HepG2 (cell line): Measurements from ENCODE around the gene HSD17B8. TPM values are rescaled to one million over a fixed set of nuclear protein-coding genes. Genes with fewer than 3 reads are reported as not detected.

ENCODE experiments used
- ATF1 ChIP-seq: IDR thresholded peaks from 2 replicates; pipeline ENCODE4 v1.6.1; 2016; ENCODE audit warnings: mild to moderate bottlenecking, control low read depth
- BORCS8-MEF2B ChIP-seq: sonication (generic); formaldehyde crosslinking; IDR thresholded peaks from 2 replicates; pipeline ENCODE4 v1.8.0; 2022; ENCODE audit warnings: mild to moderate bottlenecking, missing genetic modification reagents
- EHMT2 ChIP-seq: fragments of 200-600 bp; sonication (generic); IDR thresholded peaks from 2 replicates; pipeline ENCODE4 v1.7.0; 2017; ENCODE audit warnings: antibody characterized with exemption, low read depth, low read length, borderline replicate concordance
- HNF4A ChIP-seq: sonication (generic); formaldehyde crosslinking; IDR thresholded peaks from 2 replicates; pipeline ENCODE4 v1.4.0; 2020; ENCODE audit warnings: missing genetic modification reagents
- KDM2A ChIP-seq: sonication (generic); formaldehyde crosslinking; IDR thresholded peaks from 2 replicates; pipeline ENCODE4 v1.4.0; 2020; ENCODE audit warnings: low read depth, missing genetic modification reagents, borderline replicate concordance
- KDM3A ChIP-seq: IDR thresholded peaks from 2 replicates; pipeline ENCODE4 v1.6.1; 2018; ENCODE audit warnings: low read depth, missing compliant biosample characterization
- PHF8 ChIP-seq: sonication (generic); formaldehyde crosslinking; IDR thresholded peaks from 2 replicates; pipeline ENCODE4 v1.5.0; 2020; ENCODE audit warnings: missing genetic modification reagents
- SMC3 ChIP-seq: IDR thresholded peaks from 2 replicates; pipeline ENCODE4 v1.6.1; 2011; ENCODE audit warnings: low read length, improper control_type of control experiment
- SSRP1 ChIP-seq: IDR thresholded peaks from 2 replicates; pipeline ENCODE4 v1.6.1; 2016; ENCODE audit warnings: control low read depth
- STAG1 ChIP-seq: sonication (generic); formaldehyde crosslinking; IDR thresholded peaks from 2 replicates; pipeline ENCODE4 v1.4.0; 2020; ENCODE audit warnings: missing genetic modification reagents
- TMF1 ChIP-seq: sonication (generic); formaldehyde crosslinking; IDR thresholded peaks from 2 replicates; pipeline ENCODE4 v1.8.1; 2022; ENCODE audit warnings: low read depth, missing genetic modification reagents
- ZFP41 ChIP-seq: sonication (generic); formaldehyde crosslinking; IDR thresholded peaks from 2 replicates; pipeline ENCODE4 v1.4.0; 2020; ENCODE audit warnings: mild to moderate bottlenecking, missing genetic modification reagents, borderline replicate concordance
- ZFX ChIP-seq: sonication (generic); formaldehyde crosslinking; IDR thresholded peaks from 2 replicates; pipeline ENCODE4 v1.4.0; 2020; ENCODE audit warnings: mild to moderate bottlenecking, low read depth, missing genetic modification reagents, moderate library complexity
- ZNF124 ChIP-seq: sonication (generic); formaldehyde crosslinking; IDR thresholded peaks from 2 replicates; pipeline ENCODE4 v1.4.0; 2020; ENCODE audit warnings: missing genetic modification reagents
- ZNF572 ChIP-seq: sonication (generic); formaldehyde crosslinking; IDR thresholded peaks from 2 replicates; pipeline ENCODE4 v1.5.1; 2020; ENCODE audit warnings: mild to moderate bottlenecking, missing genetic modification reagents
- ZNF598 ChIP-seq: sonication (generic); formaldehyde crosslinking; IDR thresholded peaks from 2 replicates; pipeline ENCODE4 v1.5.1; 2020; ENCODE audit warnings: mild to moderate bottlenecking, missing genetic modification reagents, borderline replicate concordance
- ZNF850 ChIP-seq: sonication (generic); formaldehyde crosslinking; conservative IDR thresholded peaks from 2 replicates; pipeline ENCODE4 v1.9.0; 2021; ENCODE audit warnings: mild to moderate bottlenecking, missing genetic modification reagents
- ZSCAN22 ChIP-seq: sonication (generic); formaldehyde crosslinking; IDR thresholded peaks from 2 replicates; pipeline ENCODE4 v1.4.0; 2020; ENCODE audit warnings: mild to moderate bottlenecking, missing genetic modification reagents
- polyA plus RNA-seq, 8 experiments: library from polyadenylated mRNA; depleted of rRNA in 3 of 8; stranded (reverse) in 7 of 8; unstranded in 1 of 8; fragments of >200 nt; fragmentation: Illumina TruSeq in 4 of 8; extraction: Trizol in 4 of 8; gene quantifications; 2 replicates each; pipeline versions ENCODE4 v1.2.1 to v1.2.3, GENCODE V29; 2011 to 2016; ENCODE audit warnings: low read depth in 4 of 8, missing spikeins in 1 of 8, mixed read lengths in 1 of 8; ENCODE audit not compliant: insufficient read depth in 1 of 8
- total RNA-seq, 5 experiments: library from RNA; depleted of rRNA; stranded (reverse); fragments of >200 nt; fragmentation: Illumina TruSeq; extraction: Trizol; gene quantifications; 2 replicates each; pipeline ENCODE4 v1.2.3, GENCODE V29; 2016; ENCODE audit warnings: low read depth in 1 of 5
- TF ChIP-seq, protein P1 (sequence below): sonication (generic); formaldehyde crosslinking; IDR thresholded peaks from 2 replicates; pipeline ENCODE4 v1.8.0; 2022; ENCODE audit warnings: mild to moderate bottlenecking, missing genetic modification reagents; ENCODE audit not compliant: insufficient replicate concordance
- TF ChIP-seq, protein P2 (sequence below): sonication (generic); formaldehyde crosslinking; IDR thresholded peaks from 2 replicates; pipeline ENCODE4 v1.5.1; 2020; ENCODE audit warnings: mild to moderate bottlenecking, missing genetic modification reagents, moderate library complexity
- TF ChIP-seq, protein P3 (sequence below): sonication (generic); formaldehyde crosslinking; IDR thresholded peaks from 2 replicates; pipeline ENCODE4 v1.9.0; 2022; ENCODE audit warnings: missing genetic modification reagents, mild to moderate bottlenecking, borderline replicate concordance
- TF ChIP-seq, protein P4 (sequence below): sonication (generic); formaldehyde crosslinking; IDR thresholded peaks from 2 replicates; pipeline ENCODE4 v1.5.1; 2020; ENCODE audit warnings: missing genetic modification reagents, mild to moderate bottlenecking, borderline replicate concordance

The HSD17B8 gene
- total and polyA plus RNA-seq, 2 of the 13 experiments (the other 11 are each of a cell fraction or from before 2014, with no cell fraction given) = 12.6 to 20.1 TPM

DNA sequence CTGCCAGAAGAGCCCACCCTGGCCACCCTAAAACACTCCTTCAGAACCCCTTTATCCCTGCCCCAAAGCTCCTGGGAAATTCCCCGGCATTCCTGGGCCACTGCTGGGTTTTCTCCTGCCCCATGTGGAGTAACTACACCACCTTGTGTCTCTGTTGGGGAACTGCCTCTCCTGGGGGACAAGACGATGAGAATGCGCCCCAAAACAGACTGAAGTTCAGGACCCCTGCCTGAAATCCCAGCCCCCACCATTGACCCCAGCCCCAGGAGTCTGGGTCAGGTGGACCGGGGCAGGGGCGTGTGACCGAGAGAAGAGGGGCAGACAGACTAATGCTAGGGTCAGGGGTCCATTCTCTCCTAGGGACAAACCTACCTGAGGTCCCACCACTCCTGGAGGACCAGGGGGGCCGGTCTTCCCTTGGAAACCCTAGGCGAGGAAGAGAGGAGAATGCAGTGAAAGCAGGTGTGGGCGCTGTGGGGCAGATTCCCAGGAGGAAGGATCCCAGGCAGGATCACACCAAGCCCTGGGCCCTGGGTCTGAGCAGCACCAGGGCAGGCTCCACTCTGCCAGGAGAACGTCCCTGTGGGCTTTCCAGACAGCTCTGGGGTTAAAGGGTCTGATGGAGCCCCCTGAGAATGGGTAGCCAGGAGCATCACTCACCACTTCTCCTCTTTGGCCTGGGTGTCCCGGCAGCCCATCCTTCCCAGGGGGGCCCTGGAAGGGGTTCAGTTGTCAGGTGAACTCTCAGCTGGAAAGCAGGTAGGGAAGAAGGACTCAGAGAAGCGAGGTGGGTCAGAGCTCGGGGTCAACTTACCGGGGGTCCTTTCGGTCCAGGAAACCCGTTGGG is 31.5 kb upstream of the HSD17B8 start (continued):
- TF ChIP-seq HNF4A (no peak), ZNF850 (CRISPR knock-in tag) (no peak), EHMT2 (no peak), TMF1 (CRISPR knock-in tag) (peak; percentile 66; the same call in 1 of the 2 replicates), ATF1 (CRISPR knock-in tag) (no peak), ZNF124 (CRISPR knock-in tag) (0 out of 2 replicates have a peak, but pooled peaks have one; percentile 23), KDM2A (peak; percentile 57; the same call in 1 of the 2 replicates), ZFP41 (CRISPR knock-in tag) (no peak), ZSCAN22 (CRISPR knock-in tag) (no peak), KDM3A (no peak), SMC3 (peak; percentile 92), ZNF572 (0 out of 2 replicates have a peak, but pooled peaks have one; percentile 57), STAG1 (CRISPR knock-in tag) (peak; percentile 90), ZFX (CRISPR knock-in tag) (peak; percentile 27; the same call in 1 of the 2 replicates), PHF8 (CRISPR knock-in tag) (peak; percentile 32; the same call in 1 of the 2 replicates), SSRP1 (CRISPR knock-in tag) (no peak), BORCS8-MEF2B (CRISPR knock-in tag) (0 out of 2 replicates have a peak, but pooled peaks have one; percentile 48), ZNF598 (CRISPR knock-in tag) (peak; percentile 72; the same call in 1 of the 2 replicates)
- TF ChIP-seq, protein P1, sequence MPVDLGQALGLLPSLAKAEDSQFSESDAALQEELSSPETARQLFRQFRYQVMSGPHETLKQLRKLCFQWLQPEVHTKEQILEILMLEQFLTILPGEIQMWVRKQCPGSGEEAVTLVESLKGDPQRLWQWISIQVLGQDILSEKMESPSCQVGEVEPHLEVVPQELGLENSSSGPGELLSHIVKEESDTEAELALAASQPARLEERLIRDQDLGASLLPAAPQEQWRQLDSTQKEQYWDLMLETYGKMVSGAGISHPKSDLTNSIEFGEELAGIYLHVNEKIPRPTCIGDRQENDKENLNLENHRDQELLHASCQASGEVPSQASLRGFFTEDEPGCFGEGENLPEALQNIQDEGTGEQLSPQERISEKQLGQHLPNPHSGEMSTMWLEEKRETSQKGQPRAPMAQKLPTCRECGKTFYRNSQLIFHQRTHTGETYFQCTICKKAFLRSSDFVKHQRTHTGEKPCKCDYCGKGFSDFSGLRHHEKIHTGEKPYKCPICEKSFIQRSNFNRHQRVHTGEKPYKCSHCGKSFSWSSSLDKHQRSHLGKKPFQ (CRISPR knock-in tag) = peak; percentile 31
- TF ChIP-seq, protein P2, sequence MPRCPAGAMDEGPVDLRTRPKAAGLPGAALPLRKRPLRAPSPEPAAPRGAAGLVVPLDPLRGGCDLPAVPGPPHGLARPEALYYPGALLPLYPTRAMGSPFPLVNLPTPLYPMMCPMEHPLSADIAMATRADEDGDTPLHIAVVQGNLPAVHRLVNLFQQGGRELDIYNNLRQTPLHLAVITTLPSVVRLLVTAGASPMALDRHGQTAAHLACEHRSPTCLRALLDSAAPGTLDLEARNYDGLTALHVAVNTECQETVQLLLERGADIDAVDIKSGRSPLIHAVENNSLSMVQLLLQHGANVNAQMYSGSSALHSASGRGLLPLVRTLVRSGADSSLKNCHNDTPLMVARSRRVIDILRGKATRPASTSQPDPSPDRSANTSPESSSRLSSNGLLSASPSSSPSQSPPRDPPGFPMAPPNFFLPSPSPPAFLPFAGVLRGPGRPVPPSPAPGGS (CRISPR knock-in tag) = peak; percentile 50; the same call in 1 of the 2 replicates
- TF ChIP-seq, protein P3, sequence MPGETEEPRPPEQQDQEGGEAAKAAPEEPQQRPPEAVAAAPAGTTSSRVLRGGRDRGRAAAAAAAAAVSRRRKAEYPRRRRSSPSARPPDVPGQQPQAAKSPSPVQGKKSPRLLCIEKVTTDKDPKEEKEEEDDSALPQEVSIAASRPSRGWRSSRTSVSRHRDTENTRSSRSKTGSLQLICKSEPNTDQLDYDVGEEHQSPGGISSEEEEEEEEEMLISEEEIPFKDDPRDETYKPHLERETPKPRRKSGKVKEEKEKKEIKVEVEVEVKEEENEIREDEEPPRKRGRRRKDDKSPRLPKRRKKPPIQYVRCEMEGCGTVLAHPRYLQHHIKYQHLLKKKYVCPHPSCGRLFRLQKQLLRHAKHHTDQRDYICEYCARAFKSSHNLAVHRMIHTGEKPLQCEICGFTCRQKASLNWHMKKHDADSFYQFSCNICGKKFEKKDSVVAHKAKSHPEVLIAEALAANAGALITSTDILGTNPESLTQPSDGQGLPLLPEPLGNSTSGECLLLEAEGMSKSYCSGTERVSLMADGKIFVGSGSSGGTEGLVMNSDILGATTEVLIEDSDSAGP = 0 out of 2 replicates have a peak, but pooled peaks have one; percentile 45
- TF ChIP-seq, protein P4, sequence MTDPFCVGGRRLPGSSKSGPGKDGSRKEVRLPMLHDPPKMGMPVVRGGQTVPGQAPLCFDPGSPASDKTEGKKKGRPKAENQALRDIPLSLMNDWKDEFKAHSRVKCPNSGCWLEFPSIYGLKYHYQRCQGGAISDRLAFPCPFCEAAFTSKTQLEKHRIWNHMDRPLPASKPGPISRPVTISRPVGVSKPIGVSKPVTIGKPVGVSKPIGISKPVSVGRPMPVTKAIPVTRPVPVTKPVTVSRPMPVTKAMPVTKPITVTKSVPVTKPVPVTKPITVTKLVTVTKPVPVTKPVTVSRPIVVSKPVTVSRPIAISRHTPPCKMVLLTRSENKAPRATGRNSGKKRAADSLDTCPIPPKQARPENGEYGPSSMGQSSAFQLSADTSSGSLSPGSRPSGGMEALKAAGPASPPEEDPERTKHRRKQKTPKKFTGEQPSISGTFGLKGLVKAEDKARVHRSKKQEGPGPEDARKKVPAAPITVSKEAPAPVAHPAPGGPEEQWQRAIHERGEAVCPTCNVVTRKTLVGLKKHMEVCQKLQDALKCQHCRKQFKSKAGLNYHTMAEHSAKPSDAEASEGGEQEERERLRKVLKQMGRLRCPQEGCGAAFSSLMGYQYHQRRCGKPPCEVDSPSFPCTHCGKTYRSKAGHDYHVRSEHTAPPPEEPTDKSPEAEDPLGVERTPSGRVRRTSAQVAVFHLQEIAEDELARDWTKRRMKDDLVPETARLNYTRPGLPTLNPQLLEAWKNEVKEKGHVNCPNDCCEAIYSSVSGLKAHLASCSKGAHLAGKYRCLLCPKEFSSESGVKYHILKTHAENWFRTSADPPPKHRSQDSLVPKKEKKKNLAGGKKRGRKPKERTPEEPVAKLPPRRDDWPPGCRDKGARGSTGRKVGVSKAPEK (CRISPR knock-in tag) = no peak
